Mucosa of gallbladder (tissue), 1 donor: Measurements from ENCODE around the gene CRYGA. TPM values are rescaled to one million over a fixed set of nuclear protein-coding genes. Genes with fewer than 3 reads are reported as not detected.
"Not testable (repeated sequence)": the region's sequence is repeated elsewhere in the genome, so short reads cannot be mapped to it uniquely, and the experiment has no call there.

ENCODE experiments used
- DNase-seq: peaks from one replicate; pipeline ENCODE4 v3.0.0-alpha.2; 2020; ENCODE audit warnings: low spot score
- total RNA-seq: library from RNA; stranded (reverse); gene quantifications from one replicate; pipeline ENCODE4 v1.2.1, GENCODE V29; 2021
- donor health status: DM: no; HTN: no; CAD: no.

Gene CRYGA
- total RNA-seq, 1 donor from 2014 or later = not detected

GRCh38 chr2:208164951-208165755, 1.8 kb upstream of the CRYGA start:
- DNase-seq = no peak

GRCh38 chr2:208156439-208156838, 7.0 kb downstream of the CRYGA start:
- DNase-seq = no peak

- DNase-seq = no peak
These were observed 10.2 kb downstream of the CRYGA start for GRCh38 chr2:208153156-208153555.

GRCh38 chr2:208150956-208151355, 12.4 kb downstream of the CRYGA start:
- no peak for DNase-seq

GRCh38 chr2:208150094-208150493, 13.3 kb downstream of the CRYGA start:
- no peak for DNase-seq

GRCh38 chr2:208148803-208149202, 14.6 kb downstream of the CRYGA start:
- no peak for DNase-seq

- no peak for DNase-seq
These were observed 15.6 kb downstream of the CRYGA start for GRCh38 chr2:208147759-208148158.

- no peak for DNase-seq
These were observed 16.4 kb downstream of the CRYGA start for GRCh38 chr2:208147008-208147407.

GRCh38 chr2:208146006-208146405, 17.4 kb downstream of the CRYGA start, which contains the start of gene CRYGB:
TSS of gene CRYGB (minus strand) at chr2:208146158. CDS start at chr2:208146120, 38 bp downstream.
- DNase-seq = no peak

- DNase-seq = no peak
These were observed 20.2 kb downstream of the CRYGA start for GRCh38 chr2:208142925-208143799.

GRCh38 chr2:208142240-208142924, 21.0 kb downstream of the CRYGA start:
- no peak for DNase-seq

GRCh38 chr2:208139447-208139846, 23.9 kb downstream of the CRYGA start:
- no peak for DNase-seq

- DNase-seq = not testable (repeated sequence)
These were observed 25.1 kb downstream of the CRYGA start for GRCh38 chr2:208138334-208138733.

GRCh38 chr2:208136716-208137094, 26.7 kb downstream of the CRYGA start:
- DNase-seq = no peak

- no peak for DNase-seq
These were observed 27.3 kb downstream of the CRYGA start for GRCh38 chr2:208135794-208136715.

GRCh38 chr2:208134928-208135586, 28.3 kb downstream of the CRYGA start:
- DNase-seq = no peak

GRCh38 chr2:208130712-208131110, 32.7 kb downstream of the CRYGA start:
- no peak for DNase-seq

- no peak for DNase-seq
These were observed 33.4 kb downstream of the CRYGA start, which contains the start of gene CRYGC for GRCh38 chr2:208129744-208130711. TSS of gene CRYGC (minus strand) at chr2:208129828. CDS start at chr2:208129792, 36 bp downstream.

GRCh38 chr2:208128136-208128535, 35.3 kb downstream of the CRYGA start:
- no peak for DNase-seq
